HG03457 (cell line): ENCODE results near the gene TMEM98.
"Not testable (repeated sequence)": the region's sequence is repeated elsewhere in the genome, so short reads cannot be mapped to it uniquely, and the experiment has no call there.

Experiments used
- ATAC-seq: cut with Tn5 transposase; IDR thresholded peaks from one replicate; pipeline ENCODE4 v1.9.1; 2021; ENCODE audit warnings: moderate number of reproducible peaks; ENCODE audit not compliant: unreplicated experiment

Gene TMEM98, protein sequence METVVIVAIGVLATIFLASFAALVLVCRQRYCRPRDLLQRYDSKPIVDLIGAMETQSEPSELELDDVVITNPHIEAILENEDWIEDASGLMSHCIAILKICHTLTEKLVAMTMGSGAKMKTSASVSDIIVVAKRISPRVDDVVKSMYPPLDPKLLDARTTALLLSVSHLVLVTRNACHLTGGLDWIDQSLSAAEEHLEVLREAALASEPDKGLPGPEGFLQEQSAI

GRCh38 chr17:32927724-32928585, at the start of gene TMEM98:
TSS of gene TMEM98 (plus strand) at chr17:32928153. CDS start at chr17:32931529, 3,376 bp downstream.
- no peak for ATAC-seq

DNA sequence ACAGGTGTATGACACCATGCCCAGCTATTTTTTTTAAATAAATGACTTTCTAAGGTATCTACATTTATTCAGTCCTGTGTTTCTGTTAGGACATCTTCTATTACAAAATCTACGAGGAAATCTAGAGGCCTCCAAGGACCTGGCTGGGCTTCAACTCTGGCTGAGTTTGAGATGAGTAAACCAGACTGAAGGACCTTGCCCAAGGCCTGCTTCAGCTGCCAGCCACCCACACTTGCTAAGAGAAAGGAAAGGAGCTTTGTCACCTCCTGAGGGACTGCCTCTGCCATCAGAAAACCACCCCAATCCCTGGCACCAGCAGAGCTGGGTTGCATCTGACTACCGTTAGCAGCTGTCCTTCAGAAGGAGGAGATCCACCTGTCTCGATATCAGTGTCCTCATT, 49.7 kb upstream of the TMEM98 start:
- no peak for ATAC-seq

DNA sequence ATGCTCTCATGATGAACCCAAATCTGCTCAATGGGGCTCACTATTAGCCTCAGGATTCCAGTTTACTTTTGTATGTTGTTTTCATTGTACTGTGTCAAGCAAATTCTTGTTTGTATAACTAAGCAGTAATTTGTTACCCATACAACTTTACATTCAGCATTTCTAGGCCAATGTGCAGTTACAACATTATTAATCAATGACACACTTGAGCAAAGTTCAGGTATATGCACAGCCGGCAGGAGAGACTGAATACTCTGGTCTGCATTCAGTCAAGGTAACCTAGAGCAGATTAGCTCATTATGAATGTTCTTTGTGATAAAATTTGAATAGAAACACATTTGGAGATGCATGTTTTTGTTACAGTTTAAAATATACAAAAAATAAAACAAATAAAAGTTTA, 48.8 kb upstream of the TMEM98 start:
- ATAC-seq: no peak

GRCh38 chr17:32880671-32881453, 47.1 kb upstream of the TMEM98 start:
- ATAC-seq: no peak

DNA sequence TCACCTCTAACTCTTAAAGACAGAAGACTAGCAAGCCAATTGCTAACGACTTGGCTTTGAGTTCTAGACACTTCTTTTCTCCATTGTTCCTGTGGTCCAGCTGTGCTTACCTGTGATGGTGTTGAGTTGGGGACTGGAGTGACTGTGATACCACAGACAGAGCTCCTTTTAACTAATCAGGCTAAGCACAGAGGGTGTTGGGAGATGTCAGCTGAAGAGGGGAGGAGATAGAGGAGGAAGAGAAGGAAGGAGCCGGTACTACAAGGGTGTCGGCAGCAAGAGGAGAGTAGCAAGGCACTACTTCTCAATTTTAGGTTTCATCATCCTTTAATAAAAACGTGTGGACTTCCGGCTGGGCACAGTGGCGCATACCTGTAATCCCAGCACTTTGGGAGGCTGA, 45.9 kb upstream of the TMEM98 start:
- no peak for ATAC-seq

GRCh38 chr17:32882734-32883133, 45.2 kb upstream of the TMEM98 start:
- ATAC-seq: no peak

GRCh38 chr17:32886951-32887350, 41.0 kb upstream of the TMEM98 start:
- ATAC-seq: not testable (repeated sequence)

- ATAC-seq: not testable (repeated sequence)
These were observed 40.5 kb upstream of the TMEM98 start for GRCh38 chr17:32887410-32887809.

DNA sequence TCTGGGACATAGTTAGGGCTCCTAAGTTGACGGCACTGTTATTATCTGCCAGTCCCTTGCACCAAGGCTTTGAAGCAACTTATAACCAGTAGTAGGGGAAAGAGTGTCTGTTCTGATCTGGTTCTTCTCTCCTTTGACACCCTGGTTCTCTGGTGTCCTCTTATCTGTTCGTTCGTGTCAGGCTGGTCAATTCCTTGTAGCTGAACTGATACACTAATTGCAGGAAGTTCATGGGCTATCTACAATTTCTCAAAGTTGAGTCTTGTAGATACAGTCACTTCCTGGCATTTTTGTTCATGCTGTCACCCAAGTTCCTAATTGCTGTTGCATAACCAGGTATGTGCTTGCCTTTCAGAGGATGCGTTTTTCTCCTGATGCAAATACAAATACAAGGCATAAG, 33.7 kb upstream of the TMEM98 start:
- no peak for ATAC-seq

DNA sequence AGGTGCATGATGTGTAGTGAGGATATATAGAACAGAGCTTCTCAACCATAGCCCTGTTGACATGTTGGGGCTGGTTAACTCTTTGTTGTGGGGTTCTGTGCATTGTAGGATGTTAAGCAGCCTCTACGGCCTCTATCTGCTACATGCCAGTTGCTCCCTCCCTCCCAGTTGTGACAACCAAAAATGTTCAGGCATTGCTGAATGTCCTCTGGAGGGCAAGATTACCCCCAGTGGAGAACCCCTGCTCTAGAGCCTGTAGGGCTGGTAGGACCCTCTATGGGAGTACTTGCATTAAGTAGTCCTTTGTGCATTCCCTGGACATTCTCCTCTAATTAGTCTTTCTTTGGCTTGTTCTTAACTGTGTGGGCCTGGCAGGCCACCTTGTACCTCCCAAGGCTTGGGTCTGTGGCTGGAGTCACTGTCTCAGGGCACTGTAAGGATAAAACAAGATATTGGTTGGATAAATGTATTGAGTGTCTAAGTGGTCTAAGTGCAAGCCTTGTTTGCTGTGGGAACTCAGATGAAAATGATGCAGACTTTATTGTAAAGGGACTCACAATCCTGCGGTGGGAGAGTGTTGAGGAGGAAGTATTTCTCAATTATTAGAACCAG, 31.2 kb upstream of the TMEM98 start:
- no peak for ATAC-seq

DNA sequence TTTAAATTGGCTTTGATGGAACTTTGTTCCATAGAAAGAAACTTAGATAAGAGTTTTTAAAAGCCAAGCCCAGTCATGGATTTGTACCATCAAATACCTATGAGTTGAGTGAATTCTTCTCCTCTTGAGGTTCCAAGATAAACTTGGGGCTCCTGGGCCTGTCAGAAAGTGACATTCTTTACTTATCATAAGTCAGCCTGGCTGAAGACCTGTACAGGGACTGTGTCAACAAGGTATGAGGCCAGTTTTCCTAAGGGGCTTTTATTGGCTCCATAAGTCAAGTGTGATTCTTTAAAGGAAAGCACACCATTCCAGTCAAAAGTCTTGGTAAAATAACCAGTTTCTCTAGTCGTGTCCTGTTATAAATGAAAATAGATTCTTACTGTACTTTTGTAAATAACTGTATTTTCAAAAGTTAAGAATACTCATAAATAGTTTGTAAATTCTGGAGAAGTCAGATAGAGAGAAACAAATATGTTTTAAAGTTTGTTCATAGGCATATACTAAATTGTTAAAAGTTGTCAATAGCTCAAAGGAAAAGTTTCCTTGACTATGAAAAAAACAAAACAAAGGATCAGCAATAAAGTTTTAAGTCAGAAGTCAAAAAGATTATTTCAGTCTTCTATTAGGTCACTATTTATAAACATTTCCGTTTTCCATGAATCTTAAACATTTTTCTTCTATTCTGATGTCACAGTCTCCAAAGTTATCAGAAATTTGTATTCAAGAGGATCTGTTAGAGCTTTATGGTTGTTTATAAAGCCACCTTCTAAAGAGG, 28.5 kb upstream of the TMEM98 start:
- ATAC-seq: no peak

- ATAC-seq: no peak
These were observed 26.2 kb upstream of the TMEM98 start for GRCh38 chr17:32901743-32902142.

DNA sequence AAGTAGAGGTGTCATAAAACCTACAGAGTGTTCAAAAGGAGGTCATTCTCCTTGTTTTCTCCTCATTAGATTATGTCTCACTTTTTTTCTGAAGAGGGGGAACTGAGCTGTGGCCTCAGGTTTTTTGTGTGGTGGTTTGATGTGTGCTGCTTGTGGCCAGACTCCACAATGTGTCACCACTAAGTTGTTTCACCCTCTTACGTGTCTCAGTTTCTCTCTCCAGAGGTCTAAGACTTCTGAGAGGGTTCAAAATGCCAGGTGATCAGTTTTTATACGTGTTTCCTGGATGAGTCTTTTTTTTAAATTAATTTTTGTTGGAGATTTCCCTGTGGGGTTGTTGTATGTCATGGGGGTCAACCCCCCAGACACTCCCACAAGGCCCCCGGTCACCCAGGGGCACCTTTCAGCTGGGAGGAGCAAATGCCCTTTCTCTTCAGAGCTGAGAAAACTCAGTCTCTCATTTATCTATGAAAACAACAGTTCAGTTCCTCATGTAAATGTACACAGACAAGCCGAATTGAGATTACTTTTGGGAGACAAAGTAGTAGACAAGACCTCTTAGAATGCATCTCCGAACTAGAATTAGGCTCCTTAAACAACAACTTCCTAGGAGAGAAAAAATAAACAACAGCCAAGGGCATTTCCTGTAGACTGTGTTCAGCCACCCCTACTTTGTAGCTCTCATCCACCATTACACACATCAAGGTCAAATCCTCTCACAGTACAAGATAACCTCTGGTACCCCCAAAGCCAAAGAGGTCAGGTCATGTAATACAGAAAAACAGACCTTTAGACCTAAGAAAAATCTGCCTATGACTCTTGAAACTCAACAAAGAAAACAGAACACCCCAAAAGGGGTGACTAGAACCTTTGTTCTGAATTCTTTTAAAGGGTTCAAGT, 23.9 kb upstream of the TMEM98 start:
- ATAC-seq: no peak

GRCh38 chr17:32904891-32905290, 23.1 kb upstream of the TMEM98 start:
- no peak for ATAC-seq

- no peak for ATAC-seq
These were observed 20.4 kb upstream of the TMEM98 start for GRCh38 chr17:32907583-32907982.

GRCh38 chr17:32909787-32910369, 18.1 kb upstream of the TMEM98 start:
- no peak for ATAC-seq

GRCh38 chr17:32910769-32911168, 17.2 kb upstream of the TMEM98 start:
- no peak for ATAC-seq

GRCh38 chr17:32912218-32912897, 15.6 kb upstream of the TMEM98 start:
- no peak for ATAC-seq
